ENCODE data around the gene VPS39. TPM values are rescaled to one million over a fixed set of nuclear protein-coding genes. Genes with fewer than 3 reads are reported as not detected.

Gene VPS39
- total RNA-seq, 1 donor from 2014 or later: 88.9 TPM

DNA sequence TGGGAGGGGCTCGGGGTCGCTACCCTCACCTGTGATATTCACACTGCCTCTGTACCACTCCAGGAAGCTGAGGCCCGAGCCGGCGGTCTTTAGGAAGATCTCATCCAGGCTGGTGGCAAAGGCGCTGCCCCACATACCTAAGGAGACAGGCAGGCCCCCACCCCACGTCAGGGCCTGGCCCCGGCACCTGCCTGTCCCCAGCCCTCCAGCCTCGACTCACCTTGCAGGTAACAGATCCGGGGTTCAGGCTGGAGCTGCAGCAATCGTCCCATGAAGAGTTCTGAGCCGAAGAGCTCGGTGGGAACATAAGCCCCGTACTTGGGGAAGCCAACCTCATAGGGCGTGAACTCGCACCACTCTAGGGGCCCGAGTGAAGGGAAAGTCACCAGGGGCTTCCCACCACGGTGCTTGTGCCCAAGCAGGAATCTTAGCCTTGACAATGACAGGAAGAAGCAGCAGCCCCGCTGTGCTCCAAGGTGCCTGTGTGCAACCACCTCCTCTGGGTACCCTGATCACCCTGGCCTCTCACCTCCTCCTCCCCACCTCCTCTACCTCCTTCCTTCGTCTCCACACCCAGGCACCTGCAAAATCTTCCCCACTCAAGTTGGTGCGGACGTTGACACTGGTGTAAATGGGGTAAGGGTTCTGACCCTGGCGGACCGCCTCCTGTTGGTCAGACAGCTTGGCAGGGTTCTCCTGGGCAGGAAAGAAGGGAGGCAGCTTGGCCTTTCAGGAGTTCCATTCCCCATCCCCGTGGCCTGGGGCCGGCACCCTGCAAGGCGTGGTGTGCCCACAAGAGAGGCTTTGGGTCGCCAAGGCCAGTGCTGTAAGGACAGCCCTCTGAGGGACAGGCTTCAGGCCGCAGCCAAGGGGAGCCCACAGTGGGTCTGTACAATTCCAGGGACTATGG, 62.3 kb downstream of the VPS39 start:
- Mint-ChIP-seq H3K27ac (no peak overlapping the region), H3K36me3 (ENCODE audit: insufficient read depth) (no peaks in the 10 kb centered on the region), H3K9me3 (ENCODE audit: low read depth) (no peaks in the 10 kb centered on the region), H3K27me3 (peaks cover 4% of the 10 kb centered on the region), H3K4me3 (ENCODE audit: low read depth) (no peak overlapping the region), H3K4me1 (ENCODE audit: low read depth) (peaks cover 4% of the 10 kb centered on the region)
- DNase-seq (ENCODE audit: low spot score, unreplicated experiment): no peak
- TF ChIP-seq, protein P1, sequence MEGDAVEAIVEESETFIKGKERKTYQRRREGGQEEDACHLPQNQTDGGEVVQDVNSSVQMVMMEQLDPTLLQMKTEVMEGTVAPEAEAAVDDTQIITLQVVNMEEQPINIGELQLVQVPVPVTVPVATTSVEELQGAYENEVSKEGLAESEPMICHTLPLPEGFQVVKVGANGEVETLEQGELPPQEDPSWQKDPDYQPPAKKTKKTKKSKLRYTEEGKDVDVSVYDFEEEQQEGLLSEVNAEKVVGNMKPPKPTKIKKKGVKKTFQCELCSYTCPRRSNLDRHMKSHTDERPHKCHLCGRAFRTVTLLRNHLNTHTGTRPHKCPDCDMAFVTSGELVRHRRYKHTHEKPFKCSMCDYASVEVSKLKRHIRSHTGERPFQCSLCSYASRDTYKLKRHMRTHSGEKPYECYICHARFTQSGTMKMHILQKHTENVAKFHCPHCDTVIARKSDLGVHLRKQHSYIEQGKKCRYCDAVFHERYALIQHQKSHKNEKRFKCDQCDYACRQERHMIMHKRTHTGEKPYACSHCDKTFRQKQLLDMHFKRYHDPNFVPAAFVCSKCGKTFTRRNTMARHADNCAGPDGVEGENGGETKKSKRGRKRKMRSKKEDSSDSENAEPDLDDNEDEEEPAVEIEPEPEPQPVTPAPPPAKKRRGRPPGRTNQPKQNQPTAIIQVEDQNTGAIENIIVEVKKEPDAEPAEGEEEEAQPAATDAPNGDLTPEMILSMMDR (IDR thresholded peaks at IDR 0.05; ENCODE audit: unreplicated experiment): no peak

DNA sequence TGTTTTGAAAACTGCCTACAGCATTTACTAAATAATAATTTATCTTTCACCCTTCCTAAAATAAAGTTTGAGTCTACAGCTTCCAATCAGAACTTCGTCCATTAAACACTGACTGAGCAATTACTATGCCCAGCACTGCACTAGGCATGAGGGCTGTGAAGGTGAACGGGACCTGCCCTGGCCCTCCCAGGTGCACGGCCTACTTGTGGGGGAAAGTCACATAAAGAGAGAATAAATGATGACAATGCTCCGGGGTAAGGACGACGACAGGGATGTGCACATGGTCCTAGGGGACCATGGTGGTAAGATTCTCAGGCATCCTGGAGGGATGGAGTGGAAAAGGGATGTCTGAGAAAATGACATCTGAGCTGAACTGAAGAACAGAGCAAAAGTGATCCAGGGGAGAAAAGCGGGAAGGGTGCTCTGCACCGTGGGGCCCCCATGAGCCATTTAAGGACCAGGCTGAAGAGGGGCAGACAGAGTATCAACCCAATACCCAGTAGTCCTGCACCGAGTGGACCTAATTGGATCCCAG, 63.2 kb downstream of the VPS39 start:
- TF ChIP-seq, protein P1 (IDR thresholded peaks at IDR 0.05; ENCODE audit: unreplicated experiment): no peak
- no peak for DNase-seq (ENCODE audit: low spot score, unreplicated experiment)
- H3K4me1 Mint-ChIP-seq (ENCODE audit: low read depth): peaks cover 4% of the 10 kb centered on the region
- no peaks in the 10 kb centered on the region for H3K9me3 Mint-ChIP-seq (ENCODE audit: low read depth)
- H3K36me3 Mint-ChIP-seq (ENCODE audit: insufficient read depth): no peaks in the 10 kb centered on the region
- H3K27ac Mint-ChIP-seq: no peak overlapping the region
- H3K4me3 Mint-ChIP-seq (ENCODE audit: low read depth): no peak overlapping the region
- peaks cover 4% of the 10 kb centered on the region for H3K27me3 Mint-ChIP-seq

DNA sequence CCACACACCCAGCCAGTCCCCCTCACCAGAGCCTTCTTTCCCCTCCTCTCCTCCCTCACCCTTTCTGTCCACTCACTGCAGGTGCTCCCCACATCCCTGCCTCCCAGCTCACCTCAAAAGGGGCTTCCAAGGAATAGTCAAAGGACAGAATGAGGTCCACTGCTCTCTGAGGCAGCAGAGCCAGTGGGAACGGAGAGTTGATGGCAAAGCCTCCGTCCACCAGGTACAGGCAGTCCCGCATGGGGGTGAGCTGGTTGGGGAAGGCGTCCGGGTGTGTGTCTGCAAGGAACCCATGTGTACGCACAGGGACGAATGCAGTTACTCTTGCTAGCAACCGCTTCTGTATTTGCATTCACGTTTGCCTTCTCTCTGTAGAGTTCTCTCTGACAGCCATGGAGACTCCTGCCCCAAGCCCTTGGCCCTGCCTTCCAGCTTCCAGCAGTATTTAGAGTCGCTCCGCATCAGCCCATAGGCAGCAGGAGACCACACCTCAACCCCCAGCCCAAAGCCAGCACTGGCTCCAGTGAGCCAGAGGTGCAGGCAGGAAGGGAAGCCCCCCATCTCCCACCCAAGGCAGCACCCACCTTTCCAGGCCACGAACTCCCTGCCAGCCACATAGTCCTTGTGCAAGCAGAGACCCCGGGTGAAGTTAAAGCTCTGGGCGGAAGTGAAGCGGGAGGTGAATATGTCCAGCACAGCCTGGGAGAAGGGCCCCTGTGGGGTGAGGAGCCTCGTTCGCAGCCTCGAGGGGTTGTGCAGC, 64.1 kb downstream of the VPS39 start:
- no peak overlapping the region for H3K4me3 Mint-ChIP-seq (ENCODE audit: low read depth)
- H3K4me1 Mint-ChIP-seq (ENCODE audit: low read depth): peaks cover 4% of the 10 kb centered on the region
- H3K36me3 Mint-ChIP-seq (ENCODE audit: insufficient read depth): no peaks in the 10 kb centered on the region
- peaks cover 4% of the 10 kb centered on the region for H3K27me3 Mint-ChIP-seq
- TF ChIP-seq, protein P1 (IDR thresholded peaks at IDR 0.05; ENCODE audit: unreplicated experiment): no peak
- no peak overlapping the region for H3K27ac Mint-ChIP-seq
- peaks cover 7% of the 10 kb centered on the region for H3K9me3 Mint-ChIP-seq (ENCODE audit: low read depth)
- DNase-seq (ENCODE audit: low spot score, unreplicated experiment): no peak

DNA sequence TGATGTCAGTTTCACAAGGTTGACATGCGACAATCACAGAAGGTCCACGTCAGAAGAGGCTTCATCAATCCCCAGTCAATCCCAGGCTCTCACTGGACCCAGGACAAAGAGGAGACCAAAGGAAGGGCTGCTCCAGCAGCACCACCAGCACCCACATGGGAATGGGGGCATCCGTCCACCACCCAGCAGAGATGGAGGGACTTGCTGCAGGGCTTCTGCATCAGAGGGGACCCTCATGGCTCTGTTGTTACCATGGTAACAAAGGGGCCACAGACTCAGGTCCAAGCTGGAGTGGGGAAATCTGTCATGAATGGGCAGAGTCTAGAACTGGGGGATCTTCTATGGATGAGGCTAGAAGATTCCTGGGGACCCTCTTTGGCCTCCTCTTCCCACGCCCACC, 64.7 kb downstream of the VPS39 start:
- DNase-seq (ENCODE audit: low spot score, unreplicated experiment): no peak

More for the DNA sequence above, 64.7 kb downstream of the VPS39 start:
- H3K27me3 Mint-ChIP-seq: peaks cover 4% of the 10 kb centered on the region
- TF ChIP-seq, protein P1 (IDR thresholded peaks at IDR 0.05; ENCODE audit: unreplicated experiment): no peak
- H3K27ac Mint-ChIP-seq: no peak overlapping the region
- peaks cover 1% of the 10 kb centered on the region for H3K4me1 Mint-ChIP-seq (ENCODE audit: low read depth)
- peaks cover 12% of the 10 kb centered on the region for H3K9me3 Mint-ChIP-seq (ENCODE audit: low read depth)
- H3K4me3 Mint-ChIP-seq (ENCODE audit: low read depth): no peak overlapping the region
- H3K36me3 Mint-ChIP-seq (ENCODE audit: insufficient read depth): no peaks in the 10 kb centered on the region

Data from progenitor cell of endocrine pancreas (in vitro differentiated cells).